HG02798 (cell line): Measurements from ENCODE around the gene PIPOX.
"Not testable (repeated sequence)": the region's sequence is repeated elsewhere in the genome, so short reads cannot be mapped to it uniquely, and the experiment has no call there.

Source experiments
- ATAC-seq: cut with Tn5 transposase; IDR thresholded peaks from one replicate; pipeline ENCODE4 v1.9.1; 2021; ENCODE audit warnings: mild to moderate bottlenecking; ENCODE audit not compliant: unreplicated experiment, poor library complexity

PIPOX gene

GRCh38 chr17:29071303-29071702, 28.4 kb downstream of the PIPOX start:
- ATAC-seq, result no peak

- ATAC-seq, result no peak
These were observed 30.1 kb downstream of the PIPOX start for GRCh38 chr17:29073045-29073444.

GRCh38 chr17:29073520-29073919, 30.6 kb downstream of the PIPOX start:
- ATAC-seq, result no peak

- ATAC-seq, result no peak
These were observed 31.5 kb downstream of the PIPOX start for GRCh38 chr17:29074488-29074887.

GRCh38 chr17:29076087-29076486, 33.1 kb downstream of the PIPOX start:
- no peak for ATAC-seq

GRCh38 chr17:29076722-29077121, 33.8 kb downstream of the PIPOX start:
- ATAC-seq, result no peak

GRCh38 chr17:29077320-29077719, 34.4 kb downstream of the PIPOX start:
- no peak for ATAC-seq

GRCh38 chr17:29078183-29079045, 35.5 kb downstream of the PIPOX start:
- ATAC-seq, result no peak

GRCh38 chr17:29079433-29079832, 36.5 kb downstream of the PIPOX start:
- ATAC-seq, result no peak

- ATAC-seq, result no peak
These were observed 36.9 kb downstream of the PIPOX start for GRCh38 chr17:29079887-29080286.

GRCh38 chr17:29080323-29080722, 37.4 kb downstream of the PIPOX start:
- ATAC-seq, result no peak

GRCh38 chr17:29080965-29081364, 38.0 kb downstream of the PIPOX start:
- no peak for ATAC-seq

GRCh38 chr17:29084541-29085146, 41.7 kb downstream of the PIPOX start:
- ATAC-seq, result no peak

- no peak for ATAC-seq
These were observed 42.3 kb downstream of the PIPOX start for GRCh38 chr17:29085223-29085622.

GRCh38 chr17:29086628-29087332, 43.8 kb downstream of the PIPOX start:
- ATAC-seq, result no peak

GRCh38 chr17:29088782-29089181, 45.8 kb downstream of the PIPOX start:
- ATAC-seq, result not testable (repeated sequence)

- ATAC-seq, result no peak
These were observed 46.7 kb downstream of the PIPOX start for GRCh38 chr17:29089601-29090044.

GRCh38 chr17:29090108-29090507, 47.2 kb downstream of the PIPOX start:
- no peak for ATAC-seq

- no peak for ATAC-seq
These were observed 48.0 kb downstream of the PIPOX start for GRCh38 chr17:29090750-29091605.

GRCh38 chr17:29091606-29092289, 48.8 kb downstream of the PIPOX start:
- no peak for ATAC-seq
